ENCODE data around the gene MEI4.
"Not testable (repeated sequence)": the region's sequence is repeated elsewhere in the genome, so short reads cannot be mapped to it uniquely, and the experiment has no call there.

The MEI4 gene

DNA sequence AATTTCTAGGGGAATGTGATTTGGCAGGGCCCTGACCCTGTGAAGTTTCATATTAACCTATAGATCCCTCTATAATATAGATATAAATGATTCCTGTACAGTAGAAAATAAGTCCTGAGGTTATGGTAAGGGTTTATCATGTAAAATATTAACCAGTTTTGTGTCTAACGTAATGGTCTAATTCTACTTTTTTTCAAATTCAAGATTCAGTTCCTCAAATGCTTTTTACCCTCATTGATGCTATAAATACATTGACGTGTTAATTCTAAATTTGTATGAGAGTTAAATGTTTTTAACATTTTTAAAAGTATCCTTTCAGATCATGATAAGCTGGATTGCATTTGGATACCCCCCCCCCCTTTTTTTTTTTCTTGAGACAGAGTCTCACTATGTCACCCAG lies 169.4 kb downstream of the MEI4 start:
- no peak for DNase-seq

DNA sequence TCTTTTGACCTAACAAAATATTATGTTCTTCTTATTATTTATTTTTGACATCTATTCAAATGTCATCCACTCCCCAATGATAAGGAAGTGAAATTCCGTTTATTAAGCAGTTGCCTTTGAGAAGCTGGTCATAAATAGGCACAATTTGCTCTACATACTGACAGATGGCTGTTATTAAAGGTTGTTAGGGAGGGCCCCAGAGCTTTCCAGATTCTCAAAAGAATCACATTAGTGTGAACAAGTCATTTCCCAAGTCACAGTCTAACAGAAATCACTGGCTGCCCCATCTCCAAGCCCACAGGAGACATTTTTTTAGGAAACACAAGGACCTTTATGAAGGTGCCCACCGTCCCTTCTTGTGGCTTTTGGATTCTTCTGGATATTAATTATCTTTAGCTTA lies 172.4 kb downstream of the MEI4 start:
- DNase-seq: no peak

DNA sequence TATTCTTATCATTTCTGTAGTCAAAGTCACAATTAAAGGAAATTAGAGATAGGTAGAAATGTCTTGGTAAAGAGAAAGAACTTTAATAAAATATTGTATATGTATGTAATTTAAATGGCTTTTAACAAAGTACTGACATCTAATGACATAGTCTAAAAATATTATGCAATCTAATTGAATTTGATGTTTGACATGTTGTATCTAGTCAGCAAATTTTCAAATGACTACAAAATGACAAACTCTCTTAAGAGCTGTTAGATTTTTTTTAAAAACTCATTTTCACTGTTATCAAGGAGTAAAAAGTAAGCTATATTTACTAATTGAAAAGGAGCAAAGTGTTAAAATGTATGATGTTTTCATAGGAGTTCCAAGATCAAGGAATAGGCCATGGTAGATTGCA lies 176.9 kb downstream of the MEI4 start:
- DNase-seq: no peak

DNA sequence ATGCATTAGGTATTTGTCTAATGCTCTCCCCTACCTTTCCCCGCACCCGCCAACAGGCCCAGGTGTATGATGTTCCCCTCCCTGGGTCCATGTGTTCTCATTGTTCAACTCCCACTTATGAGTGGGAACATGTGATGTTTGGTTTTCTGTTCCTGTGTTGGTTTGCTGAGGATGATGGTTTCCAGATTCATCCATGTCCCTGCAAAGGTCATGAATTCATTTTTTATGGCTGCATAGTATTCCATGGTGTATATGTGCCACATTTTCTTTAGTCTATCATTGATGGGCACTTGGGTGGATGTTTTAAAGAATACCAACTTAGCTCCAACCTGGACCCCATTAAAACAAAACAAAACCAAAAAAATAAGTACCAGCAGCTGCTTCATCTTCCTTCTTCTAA lies 180.9 kb downstream of the MEI4 start:
- DNase-seq: not testable (repeated sequence)

DNA sequence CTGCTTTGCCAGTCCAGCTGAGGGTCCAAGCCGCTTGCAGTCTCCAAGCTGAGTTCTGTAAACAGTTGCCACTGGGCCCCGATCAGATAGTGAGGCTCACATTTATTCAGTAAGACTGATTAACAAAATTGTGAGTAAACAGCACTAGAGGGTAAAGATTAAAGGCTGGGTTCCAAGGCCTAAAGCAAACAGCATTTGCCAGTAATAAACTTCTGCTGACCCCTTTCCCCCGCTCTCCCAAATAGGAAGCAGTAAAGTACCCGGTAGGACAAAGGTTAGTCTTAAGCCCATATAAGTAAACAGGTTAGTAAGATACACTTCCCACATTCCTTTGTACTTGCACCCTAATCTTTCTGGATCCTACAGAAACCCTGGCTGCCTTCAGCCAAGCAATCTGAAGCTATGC lies 181.8 kb downstream of the MEI4 start:
- DNase-seq: no peak

DNA sequence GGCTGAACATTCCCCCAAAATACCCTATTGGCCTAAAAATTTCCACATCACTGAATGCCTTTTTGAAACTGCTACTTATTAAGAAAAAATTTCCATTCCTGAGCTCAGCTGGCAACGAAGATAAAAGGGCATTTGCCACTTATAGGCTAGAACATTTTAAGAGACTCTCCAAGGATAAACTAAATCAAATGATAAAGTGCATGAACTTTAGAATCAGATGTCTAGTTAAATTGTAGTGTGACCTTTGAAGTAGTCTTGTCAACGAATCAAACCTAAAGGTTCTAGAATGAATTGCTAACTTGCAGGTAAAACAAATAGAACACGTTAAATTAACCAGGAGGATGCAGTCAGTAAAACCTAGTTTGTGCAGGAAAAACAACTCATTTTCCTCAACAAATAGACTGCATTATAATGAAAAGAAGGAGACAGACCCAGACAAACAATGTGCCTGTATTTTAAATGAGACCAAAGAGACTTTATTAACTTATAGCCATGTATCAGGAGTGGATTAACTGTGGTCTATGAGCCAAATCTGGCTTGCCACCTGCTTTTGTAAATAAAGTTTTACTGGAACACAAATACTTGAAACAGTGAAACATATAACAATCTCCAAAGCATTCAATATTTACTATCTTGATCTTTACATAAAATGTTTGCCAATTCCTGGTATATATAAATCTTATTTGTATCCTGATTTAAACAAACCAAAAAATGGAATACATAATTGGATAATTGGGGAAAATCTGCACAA lies 184.4 kb downstream of the MEI4 start:
- no peak for DNase-seq

DNA sequence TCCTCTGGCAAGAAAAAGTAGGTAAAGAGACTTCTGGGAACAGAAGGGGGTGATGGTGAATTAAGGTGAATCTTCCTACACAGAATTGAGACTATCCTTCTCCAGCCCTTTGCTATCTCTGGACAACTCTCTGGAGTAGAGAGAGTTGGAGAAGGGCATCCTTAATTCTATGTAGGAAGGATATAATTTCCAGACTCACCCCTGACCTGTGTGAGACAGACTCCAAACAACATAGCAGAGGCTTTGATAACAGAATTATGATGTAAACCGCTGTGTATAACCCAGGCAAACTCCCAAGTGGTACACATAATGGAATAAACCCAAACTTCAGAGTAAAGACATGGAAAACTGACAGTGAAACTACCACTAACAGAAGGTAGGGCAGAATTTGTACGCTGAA lies 186.5 kb downstream of the MEI4 start:
- no peak for DNase-seq

DNA sequence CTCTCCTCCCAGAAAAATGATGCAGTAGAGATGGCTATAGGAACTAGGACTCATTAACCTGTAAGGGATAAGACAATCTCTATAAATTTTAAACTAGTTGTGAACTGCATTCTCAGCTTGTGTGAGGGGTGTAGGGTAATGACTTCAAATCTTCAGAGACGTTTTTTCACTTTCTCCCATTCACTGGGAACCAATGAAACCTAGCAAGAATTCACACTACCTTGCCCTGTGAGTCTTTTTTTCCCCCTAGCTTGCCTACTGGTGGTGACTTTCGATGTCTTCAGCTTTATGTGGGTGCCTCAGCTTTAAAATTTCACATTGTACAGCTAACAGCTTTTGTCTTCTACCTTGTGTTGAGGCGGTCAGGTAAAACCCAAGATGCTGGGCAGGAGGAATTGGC lies 192.0 kb downstream of the MEI4 start:
- DNase-seq: no peak

DNA sequence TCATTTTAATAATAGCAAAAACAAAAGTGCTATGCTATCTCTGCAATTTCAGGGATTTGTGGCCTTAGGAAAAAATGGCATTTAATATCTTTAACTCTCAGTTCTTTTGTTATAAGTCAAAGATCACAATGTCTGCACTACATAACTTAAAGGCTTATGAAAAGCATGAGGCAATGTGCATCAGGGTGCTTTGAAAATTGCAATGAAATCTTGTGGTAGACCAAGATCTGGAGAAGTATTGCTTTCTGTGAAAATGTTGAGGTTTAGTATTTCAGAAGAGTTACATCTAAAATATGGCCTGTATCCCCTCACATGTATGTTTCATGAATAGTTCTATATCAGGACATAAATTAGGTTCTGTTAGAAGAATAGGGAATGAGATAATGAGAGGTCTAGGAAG lies 200.6 kb downstream of the MEI4 start:
- no peak for DNase-seq

DNA sequence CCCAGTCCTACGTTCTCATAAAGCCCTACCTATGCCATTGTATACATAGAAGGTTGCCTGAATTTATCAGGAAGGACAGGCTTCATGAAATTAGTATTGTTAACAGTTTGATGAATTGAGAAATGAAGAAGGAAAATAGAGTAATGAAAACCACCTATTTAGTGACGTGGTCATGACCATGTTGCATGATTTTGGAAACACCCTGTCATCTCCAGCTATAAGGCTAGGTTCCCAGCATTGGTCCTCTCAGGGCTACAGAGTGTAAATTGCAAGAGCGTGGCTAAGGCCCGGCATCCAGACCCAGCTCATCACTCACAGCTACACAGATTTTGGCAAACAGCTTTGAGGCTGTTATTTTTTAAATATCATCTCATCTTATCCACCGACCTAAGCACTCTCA lies 203.6 kb downstream of the MEI4 start:
- no peak for DNase-seq

DNA sequence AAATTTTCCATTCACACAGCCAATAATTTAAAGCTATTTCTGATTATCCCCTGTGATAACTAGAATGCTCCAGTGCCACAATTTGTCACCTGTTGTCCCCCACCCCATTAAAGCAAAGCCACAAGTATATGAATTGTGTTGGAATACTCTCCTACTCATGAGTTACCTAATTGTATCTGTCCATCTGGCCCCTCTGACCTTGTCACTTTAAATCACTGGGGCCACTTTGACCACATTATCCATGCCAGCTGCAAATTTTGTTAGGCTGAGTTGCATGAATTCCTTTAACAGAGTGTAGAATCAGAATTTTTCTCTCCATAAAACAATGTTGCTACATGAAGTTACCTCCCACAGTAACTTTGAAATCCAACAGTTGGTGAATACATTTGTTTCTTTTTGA lies 204.6 kb downstream of the MEI4 start:
- no peak for DNase-seq

DNA sequence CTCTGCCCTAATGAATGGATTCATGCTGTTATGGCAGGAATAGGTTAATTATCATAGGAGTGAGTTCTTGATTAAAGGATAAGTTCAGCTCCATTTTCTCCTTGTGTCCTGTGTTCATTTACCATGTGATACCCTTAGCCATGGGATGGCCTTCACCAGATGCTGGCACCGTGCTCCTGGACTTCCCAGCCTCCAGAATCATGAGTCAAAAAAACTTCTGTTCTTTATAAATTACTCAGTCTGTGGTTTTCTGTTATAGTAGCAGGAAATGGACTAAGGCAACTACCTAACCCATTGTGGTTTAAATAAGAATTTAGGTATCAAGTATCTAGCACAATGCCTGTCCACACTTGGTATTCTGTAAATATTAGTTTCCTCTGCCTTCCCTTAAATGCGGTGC lies 223.5 kb downstream of the MEI4 start:
- DNase-seq: no peak

DNA sequence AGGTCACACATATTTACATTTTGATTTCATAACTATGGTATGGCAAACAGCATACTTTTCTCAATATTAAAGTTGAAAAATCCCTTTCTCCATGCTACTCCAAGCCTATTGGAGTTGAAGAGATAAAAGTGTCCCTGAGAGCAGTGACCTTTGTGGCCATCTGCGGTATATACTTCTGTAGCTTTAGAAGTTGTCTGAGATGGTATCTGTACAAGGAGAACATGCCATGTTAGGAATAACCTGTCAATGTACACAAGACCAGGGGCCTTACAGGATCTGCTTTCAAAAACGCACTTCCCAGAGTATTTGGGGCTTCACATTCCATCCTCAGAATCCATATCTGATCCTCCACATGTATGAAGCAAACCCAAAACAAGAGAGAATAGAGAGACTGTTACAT lies 226.7 kb downstream of the MEI4 start:
- no peak for DNase-seq

DNA sequence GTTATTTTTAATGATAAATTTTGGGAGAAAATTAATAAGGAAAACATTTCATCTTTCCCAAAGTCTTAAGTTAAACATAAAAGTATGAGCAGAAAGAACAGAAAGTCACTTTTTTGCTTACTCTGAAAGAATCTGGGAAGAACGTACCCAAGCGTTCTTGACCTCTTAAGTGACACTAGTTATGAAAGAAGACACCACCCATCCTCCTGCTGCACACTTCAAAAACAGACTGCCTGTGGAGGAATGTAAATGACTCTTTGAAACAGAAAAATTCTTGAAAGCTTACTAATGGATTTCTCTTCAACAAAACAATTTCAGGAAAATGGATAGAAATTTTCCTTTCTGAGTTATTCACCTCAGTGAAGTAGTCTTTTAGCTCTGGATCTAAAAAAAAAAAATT lies 227.7 kb downstream of the MEI4 start:
- no peak for DNase-seq

DNA sequence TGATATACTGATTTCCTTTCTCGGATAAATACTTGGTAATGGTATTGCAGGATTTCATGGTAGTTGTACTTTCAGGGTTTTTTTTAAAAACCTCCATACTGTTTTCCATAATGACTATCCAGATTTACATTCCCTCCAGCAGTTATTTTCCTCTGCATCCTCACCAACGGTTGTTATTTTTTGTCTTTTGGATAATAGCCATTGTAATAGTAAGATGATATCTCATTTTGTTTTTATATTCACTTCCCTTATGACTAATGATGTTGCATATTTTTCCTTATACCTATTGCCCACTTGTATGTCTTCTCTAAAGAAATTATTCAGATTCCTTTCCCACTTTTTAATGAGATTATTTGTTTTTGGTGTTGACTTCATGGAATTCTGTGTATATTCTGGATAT lies 231.0 kb downstream of the MEI4 start:
- no peak for DNase-seq

DNA sequence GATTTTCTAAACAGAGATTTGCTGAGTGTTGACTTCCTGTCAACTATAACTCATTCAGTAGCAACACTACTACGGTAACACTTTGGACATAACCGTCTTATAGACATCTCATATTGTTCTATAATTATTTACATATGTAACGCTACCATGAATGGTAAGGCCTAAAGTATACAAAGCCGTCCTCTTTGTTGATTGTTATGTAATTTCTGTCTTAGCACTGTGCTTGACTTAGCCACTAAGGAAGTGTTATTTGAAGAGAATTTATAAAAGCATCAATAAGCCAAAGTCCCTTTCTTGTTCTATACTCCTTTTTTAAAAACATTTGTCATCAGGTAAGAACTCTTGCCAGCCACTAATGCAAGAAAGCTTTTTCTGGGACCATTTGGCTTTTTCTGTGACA lies 240.6 kb downstream of the MEI4 start:
- DNase-seq: no peak

DNA sequence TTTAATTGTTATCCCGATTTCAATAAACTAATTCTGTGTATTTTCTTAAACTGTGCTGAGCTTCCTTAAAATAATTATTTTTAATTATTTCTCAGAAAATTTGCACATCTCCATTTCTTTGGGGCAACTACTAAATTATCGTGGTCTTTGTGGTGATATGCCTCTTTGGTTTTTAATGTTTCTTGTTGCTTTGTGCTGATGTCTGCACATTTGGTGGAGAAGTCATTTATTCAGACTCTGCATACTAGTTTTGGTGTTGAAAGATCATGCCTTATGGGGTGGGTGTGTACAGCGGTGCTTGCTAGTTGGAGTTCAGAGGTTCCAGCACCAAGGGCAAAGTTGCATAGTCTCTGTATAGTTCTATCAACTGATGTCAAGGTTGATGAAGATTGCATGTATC lies 253.2 kb downstream of the MEI4 start:
- DNase-seq: no peak

DNA sequence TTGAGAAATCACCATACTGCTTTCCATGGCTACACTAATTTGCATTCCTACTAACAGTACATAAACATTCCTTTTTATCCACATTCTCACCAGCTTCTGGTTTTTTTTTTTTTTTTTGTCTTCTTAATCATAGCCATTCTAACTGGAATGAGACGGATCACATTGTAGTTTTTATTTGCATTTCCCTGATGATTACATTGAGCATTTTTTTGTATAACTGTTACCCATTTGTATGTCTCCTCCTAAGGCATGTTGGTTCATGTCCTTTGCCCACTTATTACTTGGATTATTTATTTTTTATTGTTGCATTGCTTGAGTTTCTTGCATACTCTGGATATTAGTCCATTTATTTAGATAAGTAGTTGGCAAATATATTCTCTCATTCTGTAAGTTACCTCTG lies 258.0 kb downstream of the MEI4 start:
- DNase-seq: no peak

DNA sequence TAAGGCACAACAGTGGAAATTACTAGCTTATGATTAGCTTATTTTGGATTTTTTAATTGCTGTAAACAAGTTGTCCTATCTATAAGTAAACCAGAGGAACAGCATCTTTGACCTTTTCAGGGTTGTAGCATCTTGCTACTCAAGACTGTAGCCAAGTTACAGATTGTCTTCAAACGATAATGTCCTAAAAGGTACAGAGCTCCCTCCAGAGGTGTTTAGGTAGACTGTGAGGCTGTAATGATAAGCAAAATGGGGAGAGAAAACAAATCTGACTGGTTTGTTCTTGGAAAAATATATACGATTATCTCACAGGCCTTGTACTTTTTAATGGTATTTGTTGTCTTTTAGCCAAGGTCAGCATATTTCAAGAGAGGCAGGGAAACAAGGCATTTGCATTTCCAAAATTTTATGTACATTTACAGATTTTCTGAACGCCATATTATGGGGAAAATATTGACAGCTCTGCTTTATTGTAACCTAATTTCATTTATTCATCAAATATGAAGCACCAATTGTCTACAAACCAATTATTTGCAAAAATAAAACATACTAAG lies 273.4 kb downstream of the MEI4 start:
- no peak for DNase-seq

DNA sequence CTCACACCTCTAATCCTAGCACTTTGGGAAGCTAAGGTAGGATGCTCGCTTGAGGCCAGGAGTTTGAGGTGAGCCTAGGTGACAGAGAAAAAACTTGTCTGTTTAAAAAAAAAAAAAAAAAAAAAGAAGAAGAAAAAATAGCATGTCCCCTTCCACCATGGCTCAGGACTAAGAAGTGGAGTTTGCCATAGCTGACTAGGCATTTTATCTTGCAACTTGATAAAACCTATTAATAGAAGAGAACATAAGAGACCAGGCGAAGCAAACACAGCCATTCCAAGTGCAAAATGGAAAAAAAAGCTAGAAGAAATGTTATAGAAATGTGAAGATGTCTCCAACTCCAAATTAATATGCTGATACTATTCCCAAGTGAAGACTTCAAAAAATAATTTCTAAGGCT lies 277.5 kb downstream of the MEI4 start:
- DNase-seq: no peak

DNA sequence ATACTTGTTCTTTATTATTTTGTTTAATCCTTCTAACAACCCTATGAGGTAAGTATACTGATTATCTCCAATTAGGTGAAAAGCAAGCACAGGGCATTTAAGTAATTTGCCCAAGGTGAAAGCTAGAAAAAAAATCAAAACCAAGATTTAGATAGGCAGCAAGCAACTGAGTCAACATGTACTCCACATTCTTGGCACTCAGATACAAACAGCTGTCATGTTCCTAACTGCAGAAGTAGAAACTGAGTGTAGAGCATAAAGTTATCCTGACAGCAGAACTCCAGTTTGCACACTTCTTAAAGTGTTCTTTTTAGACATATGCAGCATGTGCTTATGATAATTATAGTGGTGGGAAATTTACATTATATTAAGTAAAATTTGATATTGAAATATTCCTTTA lies 278.1 kb downstream of the MEI4 start:
- no peak for DNase-seq

DNA sequence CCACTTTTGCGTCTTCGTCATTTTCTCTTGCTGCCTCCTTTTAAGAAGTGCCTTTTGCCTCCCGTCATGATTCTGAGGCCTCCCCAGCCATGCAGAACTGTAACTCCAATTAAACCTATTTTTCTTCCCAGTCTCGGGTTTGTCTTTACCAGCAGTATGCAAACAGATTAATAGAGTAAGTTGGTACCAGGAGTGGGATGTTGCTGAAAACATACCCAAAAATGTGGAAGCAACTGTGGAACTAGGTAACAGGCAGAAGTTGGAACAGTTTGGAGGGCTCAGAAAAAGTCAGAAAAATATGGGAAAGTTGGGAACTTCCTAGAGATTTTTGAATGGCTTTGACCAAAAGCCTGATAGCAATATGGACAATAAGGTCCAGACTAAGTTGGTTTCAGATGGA lies 309.2 kb downstream of the MEI4 start:
- no peak for DNase-seq

DNA sequence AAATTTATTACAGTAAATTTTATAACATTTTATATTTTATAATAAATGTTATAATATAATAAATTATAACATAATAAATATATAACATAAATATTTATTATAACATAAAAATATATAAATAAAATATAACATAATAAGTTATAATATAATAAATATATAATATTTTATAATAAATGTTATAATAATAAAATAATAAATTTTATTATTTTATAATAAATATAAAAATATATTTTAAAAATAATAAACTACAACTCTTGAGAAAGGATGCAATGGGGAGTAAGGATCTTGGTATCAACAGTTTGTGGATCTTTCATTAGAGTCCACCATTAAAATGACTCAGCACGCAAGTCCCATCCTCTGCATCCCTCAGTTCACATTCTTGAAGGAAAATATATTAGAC lies 312.6 kb downstream of the MEI4 start:
- DNase-seq: no peak

DNA sequence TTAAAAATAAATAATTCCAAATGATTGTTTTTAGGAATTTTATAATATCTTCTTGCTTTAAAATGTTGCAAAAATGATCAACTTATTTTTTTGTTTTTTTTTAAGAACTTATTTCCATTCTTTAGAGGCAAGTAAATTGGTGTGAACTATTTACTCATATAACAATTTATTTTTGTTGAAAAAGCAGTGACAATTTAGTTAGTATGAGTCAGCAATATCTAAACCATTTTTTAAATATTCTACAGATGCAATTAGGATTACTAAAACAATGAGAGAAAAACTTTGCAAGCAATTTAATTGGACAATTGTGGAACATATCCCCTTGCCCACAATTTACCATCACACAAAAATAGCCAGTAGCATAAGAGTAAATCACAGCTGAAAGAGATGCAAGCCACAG lies 319.5 kb downstream of the MEI4 start:
- no peak for DNase-seq

All from NCI-H1417 treated with DMSO at 0.1 percent for 48 hours (cell line).